Caco-2 (cell line): ENCODE data around the gene MINAR1. TPM values are rescaled to one million over a fixed set of nuclear protein-coding genes. Genes with fewer than 3 reads are reported as not detected.
"Not testable (repeated sequence)": the region's sequence is repeated elsewhere in the genome, so short reads cannot be mapped to it uniquely, and the experiment has no call there.

Experiments used
- BruUV-seq: library from RNA; stranded (reverse); fragments of 400-500 nt; replicated peaks from 2 replicates; lab custom pipeline; 2021; lab: Mats Ljungman, UMichigan
- CTCF ChIA-PET: fragments of 300-600 bp; sonication (Branson Sonifier 250); formaldehyde crosslinking; loops from one replicate; lab custom pipeline; 2022; ENCODE audit warnings: antibody characterized with exemption; lab: Charles Lee
- POLR2A ChIA-PET: fragments of 300-600 bp; sonication (Branson Sonifier 250); formaldehyde crosslinking; loops from one replicate; lab custom pipeline; 2022; ENCODE audit warnings: antibody characterized with exemption; lab: Charles Lee
- DNase-seq, 2 experiments: peaks; one replicate each; pipeline versions ENCODE4 v3.0.0 to v3.0.0-alpha.2; 2020 to 2022
- H3K27me3 ChIP-seq: replicated peaks from 2 replicates; pipeline ENCODE4 v1.6.0; 2011; ENCODE audit warnings: low read length; ENCODE audit not compliant: control insufficient read depth, insufficient read depth
- H3K36me3 ChIP-seq: 2 replicates; pipeline ENCODE4 v1.5.1; 2011; ENCODE audit warnings: low read length; ENCODE audit not compliant: control insufficient read depth, insufficient read depth
- H3K4me1 ChIP-seq: fragments of 250-450 bp; sonication (Bioruptor Pico); 2 replicates; pipeline ENCODE4 v1.5.1; 2020; ENCODE audit warnings: mild to moderate bottlenecking
- H3K4me3 ChIP-seq: 2 replicates; pipeline ENCODE4 v1.5.1; 2011; ENCODE audit warnings: low read depth, mild to moderate bottlenecking, control low read depth, low read length
- H3K9me3 ChIP-seq: fragments of 250-450 bp; sonication (Bioruptor Pico); 2 replicates; pipeline ENCODE4 v1.5.1; 2020; ENCODE audit warnings: mild to moderate bottlenecking, moderate library complexity
- H3K27ac Mint-ChIP-seq: one replicate; pipeline ENCODE4 v1.8.0; 2022; ENCODE audit warnings: mixed read lengths; ENCODE audit not compliant: unreplicated experiment
- H3K27me3 Mint-ChIP-seq: one replicate; pipeline ENCODE4 v1.8.0; 2022; ENCODE audit warnings: mixed read lengths; ENCODE audit not compliant: insufficient read depth, unreplicated experiment
- H3K36me3 Mint-ChIP-seq: one replicate; pipeline ENCODE4 v1.8.0; 2022; ENCODE audit warnings: mild to moderate bottlenecking, mixed read lengths; ENCODE audit not compliant: insufficient read depth, unreplicated experiment
- H3K4me1 Mint-ChIP-seq: one replicate; pipeline ENCODE4 v1.8.0; 2022; ENCODE audit warnings: low read depth, mixed read lengths; ENCODE audit not compliant: unreplicated experiment
- H3K4me3 Mint-ChIP-seq: one replicate; pipeline ENCODE4 v1.8.0; 2022; ENCODE audit warnings: mild to moderate bottlenecking, moderate library complexity, mixed read lengths; ENCODE audit not compliant: unreplicated experiment
- H3K9me3 Mint-ChIP-seq: one replicate; pipeline ENCODE4 v1.8.0; 2022; ENCODE audit warnings: mixed read lengths; ENCODE audit not compliant: unreplicated experiment
- intact Hi-C: fragments of 100-400 bp; cut with micrococcal nuclease; formaldehyde crosslinking; loops from one replicate; pipeline ENCODE4 v1.10.0; 2022; ENCODE audit not compliant: unreplicated experiment
- total RNA-seq: library from RNA; stranded (reverse); gene quantifications from 2 replicates; pipeline ENCODE4 v1.2.3, GENCODE V29; 2022
- TF ChIP-seq, protein P1 (sequence below), 2 experiments: fragments of 200-600 bp in 1 of 2; IDR thresholded peaks; 1 replicate in 1 of 2; 2 replicates in 1 of 2; pipeline versions ENCODE4 v1.5.1 to v1.8.0; 2011 to 2022; ENCODE audit warnings: antibody characterized with exemption in 1 of 2, control low read depth in 1 of 2, inconsistent platforms in 1 of 2, low read depth in 1 of 2, low read length in 1 of 2, mild to moderate bottlenecking in 1 of 2, moderate library complexity in 1 of 2; ENCODE audit not compliant: insufficient read depth in 1 of 2, severe bottlenecking in 1 of 2, unreplicated experiment in 1 of 2

Gene MINAR1
- total RNA-seq, 1 experiment from 2014 or later: 0.34 TPM

DNA sequence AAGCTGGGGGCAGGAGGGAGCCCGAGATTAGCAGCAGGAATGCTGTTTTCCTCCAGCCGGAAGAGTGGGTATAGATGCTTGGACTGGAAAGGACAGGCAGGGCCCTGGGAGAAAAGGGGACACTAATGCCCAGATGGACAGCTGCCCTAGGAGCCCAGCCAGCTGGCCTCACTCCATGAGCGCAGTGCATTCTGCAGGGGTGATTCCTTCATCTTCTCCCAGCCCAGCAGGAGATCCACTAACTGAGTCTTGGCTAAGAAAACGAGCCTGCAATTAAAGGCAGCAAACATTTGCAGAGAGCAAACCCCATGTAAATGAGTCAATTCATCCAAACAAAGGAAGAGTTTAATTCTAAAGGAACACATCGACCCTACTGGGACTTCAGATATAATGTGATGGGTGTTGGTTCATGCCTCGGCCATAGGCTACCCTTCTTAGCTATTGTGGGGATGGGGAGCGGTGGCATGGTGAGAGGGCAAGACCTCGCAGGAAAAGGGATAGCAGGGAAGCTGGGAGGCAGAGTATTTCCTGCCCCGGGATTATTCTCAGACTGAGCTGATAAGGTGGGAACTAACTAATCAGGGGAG is 13.3 kb upstream of the MINAR1 start:
- no peaks in the 10 kb centered on the region for H3K36me3 ChIP-seq
- no peaks in the 10 kb centered on the region for H3K4me1 ChIP-seq
- ChIA-PET POLR2A (no interaction called here), CTCF (no interaction called here)
- peaks cover 3% of the 10 kb centered on the region for H3K27me3 Mint-ChIP-seq
- TF ChIP-seq, protein P1, sequence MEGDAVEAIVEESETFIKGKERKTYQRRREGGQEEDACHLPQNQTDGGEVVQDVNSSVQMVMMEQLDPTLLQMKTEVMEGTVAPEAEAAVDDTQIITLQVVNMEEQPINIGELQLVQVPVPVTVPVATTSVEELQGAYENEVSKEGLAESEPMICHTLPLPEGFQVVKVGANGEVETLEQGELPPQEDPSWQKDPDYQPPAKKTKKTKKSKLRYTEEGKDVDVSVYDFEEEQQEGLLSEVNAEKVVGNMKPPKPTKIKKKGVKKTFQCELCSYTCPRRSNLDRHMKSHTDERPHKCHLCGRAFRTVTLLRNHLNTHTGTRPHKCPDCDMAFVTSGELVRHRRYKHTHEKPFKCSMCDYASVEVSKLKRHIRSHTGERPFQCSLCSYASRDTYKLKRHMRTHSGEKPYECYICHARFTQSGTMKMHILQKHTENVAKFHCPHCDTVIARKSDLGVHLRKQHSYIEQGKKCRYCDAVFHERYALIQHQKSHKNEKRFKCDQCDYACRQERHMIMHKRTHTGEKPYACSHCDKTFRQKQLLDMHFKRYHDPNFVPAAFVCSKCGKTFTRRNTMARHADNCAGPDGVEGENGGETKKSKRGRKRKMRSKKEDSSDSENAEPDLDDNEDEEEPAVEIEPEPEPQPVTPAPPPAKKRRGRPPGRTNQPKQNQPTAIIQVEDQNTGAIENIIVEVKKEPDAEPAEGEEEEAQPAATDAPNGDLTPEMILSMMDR (IDR thresholded peaks at IDR 0.05; ENCODE audit: insufficient read depth in 1 of 2, low read depth in 1 of 2, low read length in 1 of 2, severe bottlenecking in 1 of 2, unreplicated experiment in 1 of 2): no peak
- H3K9me3 ChIP-seq: no peaks in the 10 kb centered on the region
- no peak overlapping the region for H3K4me3 ChIP-seq
- no TSS peak for BruUV-seq
- no peak overlapping the region for H3K4me3 Mint-ChIP-seq
- no peaks in the 10 kb centered on the region for H3K4me1 Mint-ChIP-seq
- H3K9me3 Mint-ChIP-seq: no peaks in the 10 kb centered on the region
- no peak for DNase-seq
- no peak overlapping the region for H3K27ac Mint-ChIP-seq
- intact Hi-C loops: no loop called here
- H3K36me3 Mint-ChIP-seq: no peaks in the 10 kb centered on the region
- no peaks in the 10 kb centered on the region for H3K27me3 ChIP-seq

DNA sequence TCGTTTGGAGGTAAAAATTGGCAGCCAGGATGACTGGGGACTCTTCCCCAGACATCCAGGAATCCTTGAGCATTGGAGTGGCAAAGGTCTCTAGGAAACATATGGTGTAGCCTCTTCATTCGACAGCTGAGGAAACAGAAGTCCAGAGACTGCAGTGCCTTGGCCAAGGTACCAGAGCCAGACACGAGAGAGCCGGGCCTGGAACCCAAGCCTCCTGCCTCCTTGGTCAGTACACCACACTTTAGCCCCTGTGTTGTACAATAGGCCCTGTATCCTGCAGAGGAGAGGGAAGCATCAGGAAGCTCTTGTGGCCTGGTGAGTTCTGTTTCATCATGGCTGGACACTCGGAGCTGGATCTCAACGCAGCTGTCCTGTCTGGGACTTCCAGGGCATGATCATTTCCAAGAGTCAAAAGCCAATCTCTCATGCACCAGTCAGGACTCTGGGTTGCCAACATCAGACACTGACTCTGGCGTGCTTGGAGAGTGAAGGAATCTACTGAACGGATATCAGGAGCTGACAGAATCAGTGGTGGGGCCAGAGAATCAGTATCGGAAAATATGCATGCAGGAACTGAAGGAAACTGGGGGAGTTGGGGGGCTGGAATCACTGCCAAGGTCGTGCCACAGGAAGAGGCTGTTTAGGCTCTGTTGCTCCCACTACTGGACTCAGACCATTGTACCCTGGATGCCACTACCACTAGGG is 6.4 kb upstream of the MINAR1 start:
- ChIA-PET CTCF (no interaction called here), POLR2A (no interaction called here)
- TF ChIP-seq, protein P1 (IDR thresholded peaks at IDR 0.05; ENCODE audit: insufficient read depth in 1 of 2, low read depth in 1 of 2, low read length in 1 of 2, severe bottlenecking in 1 of 2, unreplicated experiment in 1 of 2): no peak
- intact Hi-C loops: no loop called here
- Histone ChIP-seq H3K9me3 (no peaks in the 10 kb centered on the region), H3K4me3 (no peak overlapping the region), H3K4me1 (no peaks in the 10 kb centered on the region), H3K27me3 (no peaks in the 10 kb centered on the region), H3K36me3 (no peaks in the 10 kb centered on the region)
- H3K9me3 Mint-ChIP-seq: no peaks in the 10 kb centered on the region
- H3K27me3 Mint-ChIP-seq: peaks cover 8% of the 10 kb centered on the region
- no peak overlapping the region for H3K4me3 Mint-ChIP-seq
- DNase-seq: no peak
- BruUV-seq: no TSS peak
- no peaks in the 10 kb centered on the region for H3K4me1 Mint-ChIP-seq
- H3K36me3 Mint-ChIP-seq: no peaks in the 10 kb centered on the region
- H3K27ac Mint-ChIP-seq: no peak overlapping the region

DNA sequence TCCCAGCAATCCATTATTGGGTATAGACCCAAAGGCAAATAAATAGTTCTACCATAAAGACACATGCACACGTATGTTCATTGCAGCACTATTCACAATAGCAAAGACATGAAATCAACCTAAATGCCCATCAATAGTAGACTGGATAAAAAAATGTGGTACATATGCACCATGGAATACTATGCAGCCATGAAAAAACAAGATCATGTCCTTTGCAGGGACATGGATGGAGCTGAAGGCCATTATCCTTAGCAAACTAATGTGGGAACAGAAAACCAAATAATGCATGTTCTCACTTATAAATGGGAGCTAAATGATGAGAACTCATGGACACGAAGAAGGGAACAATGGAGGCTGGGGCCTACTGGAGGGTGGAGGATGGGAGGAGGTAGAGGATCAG is 5.2 kb upstream of the MINAR1 start:
- POLR2A ChIA-PET, H3K36me3 Mint-ChIP-seq, H3K27me3 ChIP-seq, H3K27ac Mint-ChIP-seq, H3K4me1 Mint-ChIP-seq, CTCF ChIA-PET, BruUV-seq, H3K36me3 ChIP-seq, H3K9me3 ChIP-seq, H3K4me3 Mint-ChIP-seq, H3K4me3 ChIP-seq, H3K4me1 ChIP-seq, H3K27me3 Mint-ChIP-seq, intact Hi-C loops, H3K9me3 Mint-ChIP-seq, DNase-seq: not testable (repeated sequence)
